ENCODE data around the gene CYRIA. TPM values are rescaled to one million over a fixed set of nuclear protein-coding genes. Genes with fewer than 3 reads are reported as not detected.

CYRIA gene
- total and polyA plus RNA-seq, 2 donors (not counting 1 experiment from before 2014, with no cell fraction given): 6.3 to 10.2 TPM

GRCh38 chr2:16650287-16651249 lies 15.1 kb downstream of the CYRIA start:
- H3K4me1 ChIP-seq (ENCODE audit: control insufficient read depth, extremely low read depth, insufficient read depth, low read length): peaks cover 15% of the 10 kb centered on the region
- no peaks in the 10 kb centered on the region for H3K36me3 ChIP-seq (ENCODE audit: control insufficient read depth, insufficient read depth, low read length)
- no peaks in the 10 kb centered on the region for H3K9me3 ChIP-seq (ENCODE audit: control insufficient read depth, insufficient read depth, low read depth, low read length)
- H3K9ac ChIP-seq (ENCODE audit: insufficient read depth, low read length): peak overlapping the region; percentile 48
- no peaks in the 10 kb centered on the region for H4K20me1 ChIP-seq (ENCODE audit: control insufficient read depth, extremely low read depth, insufficient read depth, low read length)
- H3K4me3 ChIP-seq (replicated peaks in 1 of 4; ENCODE audit: control extremely low read depth in 1 of 4, insufficient read depth in 1 of 4, low read depth in 3 of 4, low read length in 4 of 4): peak overlapping the region; percentile 40 to 59 (median 48)
- peak overlapping the region; percentile 100 for H3K4me2 ChIP-seq (ENCODE audit: extremely low read depth, insufficient read depth, low read length)
- peak; percentile 75 to 83 for DNase-seq (ENCODE audit: low read depth in 2 of 2)
- peak overlapping the region; percentile 86 for H2AFZ ChIP-seq (ENCODE audit: low read length)
- no peaks in the 10 kb centered on the region for H3K27me3 ChIP-seq (ENCODE audit: control insufficient read depth, insufficient read depth, low read length)
- H3K27ac ChIP-seq (ENCODE audit: insufficient read depth, low read length): peak overlapping the region; percentile 86
- no peak for TF ChIP-seq EZH2 (IDR thresholded peaks at IDR 0.05; ENCODE audit: low read length, missing control alignments)
- no peak for TF ChIP-seq CTCF (conservative IDR thresholded peaks at IDR 0.05 in 1 of 2, IDR thresholded peaks at IDR 0.05 in 1 of 2; ENCODE audit: low read depth in 1 of 2, low read length in 2 of 2)
- H3K79me2 ChIP-seq (ENCODE audit: control insufficient read depth, insufficient read depth, low read length): no peaks in the 10 kb centered on the region

GRCh38 chr2:16649353-16650286 lies 16.0 kb downstream of the CYRIA start:
- no peak for DNase-seq (ENCODE audit: low read depth in 2 of 2)
- H3K9me3 ChIP-seq (ENCODE audit: control insufficient read depth, insufficient read depth, low read depth, low read length): no peaks in the 10 kb centered on the region
- TF ChIP-seq EZH2 (IDR thresholded peaks at IDR 0.05; ENCODE audit: low read length, missing control alignments) (no peak), CTCF (conservative IDR thresholded peaks at IDR 0.05 in 1 of 2, IDR thresholded peaks at IDR 0.05 in 1 of 2; ENCODE audit: low read depth in 1 of 2, low read length in 2 of 2) (no peak)
- no peaks in the 10 kb centered on the region for H3K27me3 ChIP-seq (ENCODE audit: control insufficient read depth, insufficient read depth, low read length)
- peaks cover 15% of the 10 kb centered on the region for H3K4me1 ChIP-seq (ENCODE audit: control insufficient read depth, extremely low read depth, insufficient read depth, low read length)
- no peak overlapping the region for H3K27ac ChIP-seq (ENCODE audit: insufficient read depth, low read length)
- H3K4me3 ChIP-seq (replicated peaks in 1 of 4; ENCODE audit: control extremely low read depth in 1 of 4, insufficient read depth in 1 of 4, low read depth in 3 of 4, low read length in 4 of 4): no peak overlapping the region
- no peak overlapping the region for H3K9ac ChIP-seq (ENCODE audit: insufficient read depth, low read length)
- no peaks in the 10 kb centered on the region for H4K20me1 ChIP-seq (ENCODE audit: control insufficient read depth, extremely low read depth, insufficient read depth, low read length)
- no peak overlapping the region for H2AFZ ChIP-seq (ENCODE audit: low read length)
- no peaks in the 10 kb centered on the region for H3K79me2 ChIP-seq (ENCODE audit: control insufficient read depth, insufficient read depth, low read length)
- peak overlapping the region; percentile 100 for H3K4me2 ChIP-seq (ENCODE audit: extremely low read depth, insufficient read depth, low read length)
- H3K36me3 ChIP-seq (ENCODE audit: control insufficient read depth, insufficient read depth, low read length): no peaks in the 10 kb centered on the region
